ENCODE measurements around the gene MAP3K3. TPM values are rescaled to one million over a fixed set of nuclear protein-coding genes. Genes with fewer than 3 reads are reported as not detected.

Gene MAP3K3
- total RNA-seq, 1 experiment from 2014 or later = 24.3 TPM

- Histone ChIP-seq H3K27ac (ENCODE audit: insufficient read length, low read depth, low read length) (no peak overlapping the region), H4K5ac (ENCODE audit: insufficient read length, low read depth, low read length) (no peak overlapping the region), H2AK5ac (ENCODE audit: insufficient read length, low read length) (no peak overlapping the region), H3K79me2 (ENCODE audit: insufficient read depth, low read length) (no peaks in the 10 kb centered on the region), H3K4ac (ENCODE audit: low read depth, low read length) (no peak overlapping the region), H2BK20ac (ENCODE audit: low read depth, low read length, poor library complexity, severe bottlenecking) (no peak overlapping the region), H3K23ac (ENCODE audit: insufficient read length, low read depth, low read length) (no peak overlapping the region), H3K56ac (ENCODE audit: insufficient read length, low read depth, low read length) (no peak overlapping the region), H4K91ac (ENCODE audit: insufficient read length, low read depth, low read length) (no peak overlapping the region), H3K18ac (ENCODE audit: insufficient read length, low read depth, low read length) (no peak overlapping the region), H2BK120ac (ENCODE audit: low read depth, low read length, poor library complexity, severe bottlenecking) (no peak overlapping the region), H3T11ph (ENCODE audit: low read length) (no peak overlapping the region), H3K27me3 (ENCODE audit: insufficient read depth, low read length) (no peaks in the 10 kb centered on the region), H3K4me1 (ENCODE audit: insufficient read depth, low read length) (no peaks in the 10 kb centered on the region), H2BK12ac (ENCODE audit: insufficient read length, low read depth, low read length) (no peak overlapping the region), H3K23me2 (ENCODE audit: insufficient read length, low read depth, low read length, poor library complexity, severe bottlenecking) (no peaks in the 10 kb centered on the region), H3K79me1 (ENCODE audit: insufficient read depth, low read depth, low read length, poor library complexity, severe bottlenecking) (no peaks in the 10 kb centered on the region), H2AFZ (ENCODE audit: low read length) (no peak overlapping the region), H4K8ac (replicated peaks; ENCODE audit: insufficient read length, low read depth, low read length) (no peak overlapping the region), H3K4me2 (ENCODE audit: insufficient read depth, insufficient read length, low read length) (no peak overlapping the region), H2BK15ac (ENCODE audit: low read depth, low read length) (no peak overlapping the region), H3K9ac (ENCODE audit: extremely low read depth, insufficient read length, low read length) (no peak overlapping the region), H3K9me3 (ENCODE audit: control insufficient read depth, low read depth, low read length) (no peaks in the 10 kb centered on the region), H2BK5ac (ENCODE audit: insufficient read length, low read length) (no peak overlapping the region), H3K14ac (ENCODE audit: insufficient read depth, low read length) (no peak overlapping the region), H4K20me1 (ENCODE audit: control insufficient read depth, insufficient read depth, insufficient read length) (no peaks in the 10 kb centered on the region)
- TF ChIP-seq CTCF (conservative IDR thresholded peaks at IDR 0.05) = no peak
- DNase-seq = no peak
- no peaks in the 10 kb centered on the region for H3K9me3 Mint-ChIP-seq
- H3K27ac Mint-ChIP-seq = no peak overlapping the region
- H3K4me3 Mint-ChIP-seq = no peak overlapping the region
- no CpG with 5 or more reads among the region's 1 CpG for WGBS (ENCODE audit: extremely low coverage, insufficient read length, low lambda C conversion rate)
- no peaks in the 10 kb centered on the region for H3K27me3 Mint-ChIP-seq (ENCODE audit: low read depth)
- peaks cover 7 to 13% of the 10 kb centered on the region in 2 experiments for H3K4me1 Mint-ChIP-seq
- H3K36me3 Mint-ChIP-seq (ENCODE audit: insufficient read depth in 1 of 3, low read depth in 3 of 3) = peaks cover 0 to 3% (median 0%) of the 10 kb centered on the region in 3 experiments; a peak in 4 of 7 replicates
These were observed 60.2 kb downstream of the MAP3K3 start for GRCh38 chr17:63682441-63682840.
